DND-41 (cell line): Measurements from ENCODE around the gene PRDM13.
"Not testable (repeated sequence)": the region's sequence is repeated elsewhere in the genome, so short reads cannot be mapped to it uniquely, and the experiment has no call there.

Experiments used
- ATAC-seq: fragments of 200-7000 bp; cut with Tn5 transposase; 3 replicates; pipeline ENCODE4 v1.9.1; 2021; ENCODE audit warnings: low read depth; ENCODE audit not compliant: insufficient read depth
- DNase-seq: peaks from one replicate; pipeline ENCODE4 v3.0.0-alpha.2; 2020
- H2AFZ ChIP-seq: 2 replicates; pipeline ENCODE4 v1.6.0; 2012; ENCODE audit warnings: low read depth, low read length
- H3K27ac ChIP-seq: 2 replicates; pipeline ENCODE4 v1.5.1; 2012; ENCODE audit warnings: low read length, inconsistent platforms
- H3K27me3 ChIP-seq: fragments of 200-600 bp; sonication (generic); 2 replicates; pipeline ENCODE4 v1.6.0; 2012; ENCODE audit warnings: low read length, mild to moderate bottlenecking, inconsistent platforms; ENCODE audit not compliant: insufficient read depth, poor library complexity
- H3K36me3 ChIP-seq: 2 replicates; pipeline ENCODE4 v1.5.1; 2012; ENCODE audit warnings: low read length, inconsistent platforms; ENCODE audit not compliant: insufficient read depth
- H3K4me1 ChIP-seq: 2 replicates; pipeline ENCODE4 v1.5.1; 2012; ENCODE audit warnings: mild to moderate bottlenecking, low read length; ENCODE audit not compliant: insufficient read depth
- H3K4me2 ChIP-seq: 2 replicates; pipeline ENCODE4 v1.6.0; 2012; ENCODE audit warnings: mild to moderate bottlenecking, moderate library complexity, low read length, inconsistent platforms; ENCODE audit not compliant: insufficient read depth
- H3K4me3 ChIP-seq, 2 experiments: fragments of 200-600 bp in 1 of 2; shearing (Covaris generic) in 1 of 2; 2 replicates each; pipeline ENCODE4 v1.5.1; 2012 to 2016; ENCODE audit warnings: inconsistent platforms in 2 of 2, low read length in 2 of 2, mild to moderate bottlenecking in 2 of 2, low read depth in 1 of 2, moderate library complexity in 1 of 2
- H3K79me2 ChIP-seq: 2 replicates; pipeline ENCODE4 v1.6.0; 2012; ENCODE audit warnings: low read length, inconsistent platforms; ENCODE audit not compliant: insufficient read depth
- H3K9ac ChIP-seq: 2 replicates; pipeline ENCODE4 v1.6.0; 2012; ENCODE audit warnings: low read depth, mild to moderate bottlenecking, inconsistent platforms, low read length, moderate library complexity
- H3K9me3 ChIP-seq: 2 replicates; pipeline ENCODE4 v1.5.1; 2012; ENCODE audit warnings: low read length, moderate library complexity, mild to moderate bottlenecking, inconsistent platforms; ENCODE audit not compliant: insufficient read depth, severe bottlenecking
- H4K20me1 ChIP-seq: 2 replicates; pipeline ENCODE4 v1.6.0; 2012; ENCODE audit warnings: low read length; ENCODE audit not compliant: insufficient read depth
- CTCF ChIP-seq: IDR thresholded peaks from 2 replicates; pipeline ENCODE4 v1.5.1; 2012; ENCODE audit warnings: borderline replicate concordance, low read length, moderate library complexity, mild to moderate bottlenecking; ENCODE audit not compliant: poor library complexity, severe bottlenecking; ENCODE audit errors: extremely low read depth
- EZH2 ChIP-seq: IDR thresholded peaks from 3 replicates; pipeline ENCODE4 v1.6.1; 2012; ENCODE audit warnings: borderline replicate concordance, low read depth, mild to moderate bottlenecking, moderate library complexity, low read length, inconsistent platforms; ENCODE audit not compliant: severe bottlenecking

PRDM13 gene

DNA sequence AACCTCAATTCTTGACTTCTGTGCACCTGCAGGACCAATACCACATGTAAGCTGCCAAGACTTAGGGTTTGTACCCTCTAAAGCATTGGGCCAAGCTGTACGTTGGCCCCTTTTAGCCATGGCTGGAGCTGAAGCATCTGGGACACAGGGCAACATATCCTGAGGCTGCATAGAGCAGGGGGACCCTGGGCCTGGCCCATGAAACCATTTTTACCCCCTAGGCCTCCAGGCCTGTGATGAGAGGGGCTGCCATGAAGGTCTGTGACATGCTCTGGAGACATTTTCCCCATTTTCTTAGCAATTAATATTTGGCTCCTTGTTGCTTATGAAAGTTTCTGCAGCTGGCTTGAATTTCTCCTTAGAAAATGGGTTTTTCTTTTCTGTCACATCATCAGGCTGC lies 31.0 kb downstream of the PRDM13 start:
- H3K4me3 ChIP-seq: no peak overlapping the region
- no peaks in the 10 kb centered on the region for H4K20me1 ChIP-seq
- H3K36me3 ChIP-seq: no peaks in the 10 kb centered on the region
- no peak overlapping the region for H3K9ac ChIP-seq
- H3K4me2 ChIP-seq: no peak overlapping the region
- H3K27me3 ChIP-seq: no peaks in the 10 kb centered on the region
- H2AFZ ChIP-seq: no peak overlapping the region
- H3K9me3 ChIP-seq: peaks cover 11% of the 10 kb centered on the region
- H3K79me2 ChIP-seq: no peaks in the 10 kb centered on the region
- H3K4me1 ChIP-seq: no peaks in the 10 kb centered on the region; the same call in 1 of the 2 replicates
- no peak for TF ChIP-seq EZH2
- TF ChIP-seq CTCF: no peak
- DNase-seq: no peak
- no peak for ATAC-seq
- H3K27ac ChIP-seq: no peak overlapping the region

DNA sequence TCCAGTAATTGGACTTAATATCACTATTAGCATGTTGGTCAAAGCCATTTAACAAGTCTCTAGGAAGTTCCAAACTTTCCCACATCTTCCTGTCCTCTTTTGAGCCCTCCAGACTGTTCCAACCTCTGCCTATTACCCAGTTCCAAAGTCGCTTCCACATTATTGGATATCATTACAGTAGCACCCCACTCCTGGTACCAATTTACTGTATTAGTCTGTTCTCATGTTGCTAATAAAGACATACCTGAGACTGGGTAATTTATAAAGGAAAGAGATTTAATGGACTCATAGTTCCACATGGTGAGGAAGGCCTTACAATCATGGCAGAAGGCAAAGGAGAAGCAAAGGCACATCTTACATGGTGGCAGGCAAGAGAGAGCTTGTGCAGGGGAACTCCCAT lies 31.7 kb downstream of the PRDM13 start:
- H3K27me3 ChIP-seq, H3K4me2 ChIP-seq, H4K20me1 ChIP-seq, DNase-seq, H3K4me1 ChIP-seq, H3K36me3 ChIP-seq, H3K27ac ChIP-seq, H3K79me2 ChIP-seq, H3K9ac ChIP-seq, H2AFZ ChIP-seq, ATAC-seq, H3K4me3 ChIP-seq: not testable (repeated sequence)
- H3K9me3 ChIP-seq: peaks cover 11% of the 10 kb centered on the region

DNA sequence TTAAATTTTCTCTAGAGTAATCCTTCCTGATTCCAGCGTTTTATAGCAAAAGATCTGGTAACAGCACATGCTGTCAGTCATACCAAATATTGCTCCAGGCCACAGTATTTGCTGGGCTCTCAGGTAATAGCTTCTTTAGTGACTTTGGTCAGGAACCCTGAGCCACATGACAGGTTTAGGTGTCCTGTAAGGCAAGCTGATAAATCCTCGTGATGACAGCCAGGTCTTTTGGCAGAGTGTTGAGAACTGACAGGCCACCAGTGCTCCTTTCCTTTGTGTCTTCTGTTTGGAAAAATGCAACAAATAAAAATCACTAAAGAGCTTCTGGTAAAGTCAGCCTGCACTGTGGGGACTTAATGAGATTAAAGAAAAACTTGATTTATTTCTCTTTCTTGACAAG lies 34.6 kb downstream of the PRDM13 start:
- no peaks in the 10 kb centered on the region for H4K20me1 ChIP-seq
- no peak overlapping the region for H2AFZ ChIP-seq
- H3K9me3 ChIP-seq: peaks cover 11% of the 10 kb centered on the region
- H3K27ac ChIP-seq: no peak overlapping the region
- ATAC-seq: no peak
- TF ChIP-seq CTCF (no peak), EZH2 (no peak)
- H3K79me2 ChIP-seq: no peaks in the 10 kb centered on the region
- no peaks in the 10 kb centered on the region for H3K27me3 ChIP-seq
- no peak overlapping the region for H3K9ac ChIP-seq
- no peaks in the 10 kb centered on the region for H3K4me1 ChIP-seq
- H3K36me3 ChIP-seq: no peaks in the 10 kb centered on the region
- no peak overlapping the region for H3K4me3 ChIP-seq
- no peak for DNase-seq
- H3K4me2 ChIP-seq: no peak overlapping the region

DNA sequence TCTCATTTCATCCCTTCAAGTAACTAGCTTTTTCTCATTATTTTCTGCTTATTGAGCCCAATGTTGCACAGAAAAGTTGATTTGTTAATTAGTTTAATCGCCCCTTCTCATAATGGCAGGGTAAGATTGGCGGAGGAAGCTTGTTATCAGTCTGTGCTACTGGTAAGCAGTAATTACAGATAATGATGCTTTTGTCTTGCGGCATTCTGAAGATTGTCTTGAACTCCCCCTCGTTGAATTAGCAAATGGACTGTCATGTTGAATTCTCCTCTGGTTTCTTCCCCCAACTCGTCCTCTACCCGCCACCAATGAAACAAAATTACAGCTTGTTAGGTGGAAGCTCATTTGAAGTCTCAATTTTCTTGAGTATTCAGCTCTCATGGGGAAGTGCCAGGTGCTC lies 39.4 kb downstream of the PRDM13 start:
- ATAC-seq: no peak
- Histone ChIP-seq H3K4me3 (no peak overlapping the region), H3K27me3 (no peaks in the 10 kb centered on the region)

GRCh38 chr6:99650091-99650571 lies 43.5 kb downstream of the PRDM13 start:
- H3K27ac ChIP-seq, H3K4me1 ChIP-seq, H3K9me3 ChIP-seq, DNase-seq, H2AFZ ChIP-seq, H3K27me3 ChIP-seq, ATAC-seq, H3K79me2 ChIP-seq, H3K4me3 ChIP-seq, H3K36me3 ChIP-seq, H4K20me1 ChIP-seq, H3K4me2 ChIP-seq, H3K9ac ChIP-seq: not testable (repeated sequence)

More for the DNA sequence above, 39.4 kb downstream of the PRDM13 start:
- H3K79me2 ChIP-seq: no peaks in the 10 kb centered on the region
- DNase-seq: no peak
- TF ChIP-seq CTCF (no peak), EZH2 (no peak)
- H4K20me1 ChIP-seq: no peaks in the 10 kb centered on the region
- no peak overlapping the region for H3K4me2 ChIP-seq
- no peaks in the 10 kb centered on the region for H3K9me3 ChIP-seq
- no peaks in the 10 kb centered on the region for H3K4me1 ChIP-seq
- H2AFZ ChIP-seq: no peak overlapping the region
- no peaks in the 10 kb centered on the region for H3K36me3 ChIP-seq
- H3K27ac ChIP-seq: no peak overlapping the region
- H3K9ac ChIP-seq: no peak overlapping the region
